ENCODE results near the gene C1orf210. TPM values are rescaled to one million over a fixed set of nuclear protein-coding genes. Genes with fewer than 3 reads are reported as not detected.

C1orf210 gene
- polyA plus RNA-seq, 1 experiment, result not detected

GRCh38 chr1:43275826-43276620 is 9.4 kb downstream of the C1orf210 start:
- ChIA-PET CTCF (interaction anchor here (1.1 kb wide), 1 partner anchor 10 kb away, joined by 4 read pairs; the partner anchor contains the start of gene C1orf210), POLR2A (no interaction called here)
- Histone ChIP-seq H3K27me3 (ENCODE audit: control insufficient read depth, insufficient read depth, low read length) (no peaks in the 10 kb centered on the region), H3K36me3 (ENCODE audit: control insufficient read depth, insufficient read depth, low read length) (no peaks in the 10 kb centered on the region), H3K4me3 (ENCODE audit: low read depth, low read length) (no peak overlapping the region)
- TF ChIP-seq CTCF (IDR thresholded peaks at IDR 0.05; ENCODE audit: insufficient read depth, low read depth, low read length), result no peak
- no peak for DNase-seq (ENCODE audit: low read depth)

GRCh38 chr1:43274804-43275180 is 10.6 kb downstream of the C1orf210 start:
- no peak for DNase-seq (ENCODE audit: low read depth)
- ChIA-PET POLR2A (no interaction called here), CTCF (no interaction called here)
- H3K36me3 ChIP-seq (ENCODE audit: control insufficient read depth, insufficient read depth, low read length), result no peaks in the 10 kb centered on the region
- no peak overlapping the region for H3K4me3 ChIP-seq (ENCODE audit: low read depth, low read length)
- TF ChIP-seq CTCF (IDR thresholded peaks at IDR 0.05; ENCODE audit: insufficient read depth, low read depth, low read length), result no peak
- H3K27me3 ChIP-seq (ENCODE audit: control insufficient read depth, insufficient read depth, low read length), result peaks cover 4% of the 10 kb centered on the region; the same call in 1 of the 2 replicates

GRCh38 chr1:43274125-43274803 is 11.1 kb downstream of the C1orf210 start:
- DNase-seq (ENCODE audit: low read depth), result no peak
- ChIA-PET CTCF (no interaction called here), POLR2A (no interaction called here)
- peaks cover 6% of the 10 kb centered on the region for H3K27me3 ChIP-seq (ENCODE audit: control insufficient read depth, insufficient read depth, low read length)
- H3K4me3 ChIP-seq (ENCODE audit: low read depth, low read length), result no peak overlapping the region
- no peaks in the 10 kb centered on the region for H3K36me3 ChIP-seq (ENCODE audit: control insufficient read depth, insufficient read depth, low read length)
- TF ChIP-seq CTCF (IDR thresholded peaks at IDR 0.05; ENCODE audit: insufficient read depth, low read depth, low read length), result no peak

- CTCF ChIA-PET, result no interaction called here
Observed at GRCh38 chr1:43273708-43274107, 11.7 kb downstream of the C1orf210 start.

More at GRCh38 chr1:43273708-43274107, 11.7 kb downstream of the C1orf210 start:
- Histone ChIP-seq H3K36me3 (ENCODE audit: control insufficient read depth, insufficient read depth, low read length) (no peaks in the 10 kb centered on the region), H3K27me3 (ENCODE audit: control insufficient read depth, insufficient read depth, low read length) (peaks cover 6% of the 10 kb centered on the region), H3K4me3 (ENCODE audit: low read depth, low read length) (no peak overlapping the region)
- POLR2A ChIA-PET, result no interaction called here
- no peak for DNase-seq (ENCODE audit: low read depth)
- TF ChIP-seq CTCF (IDR thresholded peaks at IDR 0.05; ENCODE audit: insufficient read depth, low read depth, low read length), result no peak
